ENCODE results near the gene CFAP73.

- no peak for TF ChIP-seq POLR2A (IDR thresholded peaks at IDR 0.05; ENCODE audit: low read depth, low read length)
- no peak for TF ChIP-seq TAF1 (IDR thresholded peaks at IDR 0.05; ENCODE audit: borderline replicate concordance, low read depth, low read length)
- TF ChIP-seq POLR2AphosphoS5 (IDR thresholded peaks at IDR 0.05; ENCODE audit: low read depth, low read length): no peak
Measured at GRCh38 chr12:113149361-113150150, at the start of gene CFAP73.
